Measurements from ENCODE around the gene SAMD4B.
"Not testable (repeated sequence)": the region's sequence is repeated elsewhere in the genome, so short reads cannot be mapped to it uniquely, and the experiment has no call there.

SAMD4B gene

DNA sequence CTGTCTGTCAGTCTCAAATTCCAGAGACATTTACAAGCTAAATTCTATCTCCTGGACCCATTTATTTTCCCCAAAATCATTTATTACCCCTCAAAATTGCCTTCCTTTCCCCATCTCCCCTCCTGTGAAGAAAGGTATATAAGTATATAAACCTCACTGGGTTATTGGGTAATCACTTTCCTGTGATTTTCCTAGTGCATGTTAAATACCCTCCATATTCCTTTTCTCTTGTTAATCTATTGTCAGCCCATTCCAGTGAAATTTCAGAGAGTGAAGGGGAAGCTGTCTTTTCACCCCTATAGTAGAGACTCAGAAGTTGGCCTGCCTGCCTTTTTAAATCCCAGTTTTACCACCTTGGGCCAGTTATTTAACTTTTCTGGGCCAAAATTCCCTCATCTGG, 36.1 kb upstream of the SAMD4B start:
- H3K4me3 ChIP-seq (ENCODE audit: low read length): no peak overlapping the region

DNA sequence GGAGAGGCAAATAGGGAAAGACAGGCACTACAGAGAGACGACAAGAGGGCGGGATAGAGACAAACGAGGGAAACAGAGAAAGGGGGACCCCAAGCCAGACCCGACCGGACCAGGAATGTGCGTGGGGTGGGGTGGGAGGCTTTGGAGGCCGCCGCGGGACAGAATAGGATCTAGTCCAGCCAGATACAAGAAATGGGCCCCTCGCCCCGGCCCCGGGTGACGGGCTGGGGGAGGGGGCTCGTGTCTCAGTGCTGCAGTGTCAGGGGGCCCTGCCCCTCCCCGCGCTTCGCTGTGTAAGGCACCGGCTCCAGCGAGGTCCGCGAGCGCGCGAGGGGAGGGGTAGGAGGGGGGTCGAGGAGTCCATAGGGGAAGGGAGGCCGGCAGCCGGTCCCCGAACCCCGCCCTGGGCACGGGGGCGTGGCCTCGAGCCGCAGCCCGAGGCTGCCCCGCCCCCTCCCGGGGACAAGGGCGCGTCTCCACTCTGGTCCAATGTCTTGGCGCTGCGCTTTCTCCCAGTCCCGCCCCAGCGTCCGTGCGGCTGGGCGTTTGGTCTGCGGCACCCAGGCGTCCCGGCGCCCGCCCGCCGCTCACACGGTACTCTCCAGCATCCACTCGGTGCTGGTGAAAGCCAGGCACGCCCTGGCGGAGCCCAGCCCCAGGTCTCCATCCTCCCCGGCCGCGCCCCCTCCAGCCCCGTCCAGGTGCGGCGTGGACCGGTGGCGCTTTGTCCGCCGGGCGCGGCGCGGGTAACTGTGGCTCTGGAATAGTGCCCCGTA, 35.0 kb upstream of the SAMD4B start:
- TF ChIP-seq ZNF274 (IDR thresholded peaks at IDR 0.05; ENCODE audit: low read depth, low read length): no peak
- H3K4me3 ChIP-seq (ENCODE audit: low read length): no peak overlapping the region

More for the DNA sequence above, 36.1 kb upstream of the SAMD4B start:
- TF ChIP-seq ZNF274 (IDR thresholded peaks at IDR 0.05; ENCODE audit: low read depth, low read length): no peak

- no peak for TF ChIP-seq ZNF274 (IDR thresholded peaks at IDR 0.05; ENCODE audit: low read depth, low read length)
- H3K4me3 ChIP-seq (ENCODE audit: low read length): no peak overlapping the region
Measured at GRCh38 chr19:39307822-39308530, 34.2 kb upstream of the SAMD4B start.

DNA sequence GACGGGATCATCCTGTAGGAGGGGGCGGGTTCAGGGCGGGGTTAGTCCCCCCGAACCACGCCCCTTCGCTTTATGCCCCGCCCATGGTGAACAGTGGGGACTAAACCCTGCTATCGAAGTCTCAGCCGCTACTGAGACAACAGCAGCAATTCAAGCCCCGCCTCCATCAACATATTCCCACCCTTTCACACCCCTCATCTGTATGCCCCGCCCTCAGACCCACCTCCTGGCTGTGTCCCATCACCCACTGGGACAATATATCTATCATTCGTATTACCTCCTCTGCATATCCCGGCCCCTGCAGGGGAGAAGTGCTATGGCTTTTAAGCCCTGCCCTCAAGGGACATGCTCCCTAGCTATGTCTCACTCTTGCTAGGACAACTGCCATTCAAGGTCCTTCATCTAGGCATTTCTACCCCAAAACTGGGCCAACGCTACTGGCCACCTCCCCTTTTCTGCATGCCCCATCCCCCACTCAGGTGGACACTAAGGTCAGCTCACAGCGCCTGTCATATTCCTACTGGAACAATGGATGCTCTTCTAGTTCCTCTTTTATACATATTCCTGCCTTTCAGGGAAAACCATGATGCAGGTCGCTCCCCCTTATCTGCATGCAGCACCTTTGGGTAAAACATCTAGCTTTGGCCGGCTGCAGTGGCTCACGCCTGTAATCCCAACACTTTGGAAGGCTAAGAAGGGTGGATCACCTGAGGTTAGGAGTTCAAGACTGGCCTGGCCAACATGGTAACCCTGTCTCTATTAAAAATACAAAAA, 33.5 kb upstream of the SAMD4B start:
- no peak overlapping the region for H3K4me3 ChIP-seq (ENCODE audit: low read length)
- TF ChIP-seq ZNF274 (IDR thresholded peaks at IDR 0.05; ENCODE audit: low read depth, low read length): no peak

DNA sequence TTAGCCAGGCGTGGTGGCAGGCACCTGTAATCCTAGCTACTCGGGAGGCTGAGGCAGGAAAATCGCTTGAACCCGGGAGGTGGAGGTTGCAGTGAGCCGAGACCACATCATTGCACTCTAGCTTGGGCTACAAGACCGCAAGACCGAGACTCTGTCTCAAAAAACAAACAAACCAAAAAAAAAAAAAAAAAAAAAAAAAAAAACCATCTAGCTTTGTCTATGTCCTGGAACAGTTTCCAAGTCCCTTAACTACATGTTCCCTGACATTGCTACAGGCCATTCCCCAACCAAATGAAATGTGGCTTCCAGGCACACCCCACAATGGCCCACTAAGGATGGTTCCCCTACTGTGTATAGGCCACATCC, 32.9 kb upstream of the SAMD4B start:
- not testable (repeated sequence) for H3K4me3 ChIP-seq (ENCODE audit: low read length)

GRCh38 chr19:39310558-39311311, 31.5 kb upstream of the SAMD4B start:
- no peak overlapping the region for H3K4me3 ChIP-seq (ENCODE audit: low read length)
- no peak for TF ChIP-seq ZNF274 (IDR thresholded peaks at IDR 0.05; ENCODE audit: low read depth, low read length)

GRCh38 chr19:39314016-39314728, 28.0 kb upstream of the SAMD4B start:
- no peak overlapping the region for H3K4me3 ChIP-seq (ENCODE audit: low read length)
- TF ChIP-seq ZNF274 (IDR thresholded peaks at IDR 0.05; ENCODE audit: low read depth, low read length): no peak

GRCh38 chr19:39315933-39316332, 26.3 kb upstream of the SAMD4B start:
- H3K4me3 ChIP-seq (ENCODE audit: low read length): no peak overlapping the region
- no peak for TF ChIP-seq ZNF274 (IDR thresholded peaks at IDR 0.05; ENCODE audit: low read depth, low read length)

GRCh38 chr19:39316627-39317321, 25.4 kb upstream of the SAMD4B start:
- TF ChIP-seq ZNF274 (IDR thresholded peaks at IDR 0.05; ENCODE audit: low read depth, low read length): no peak
- H3K4me3 ChIP-seq (ENCODE audit: low read length): no peak overlapping the region

DNA sequence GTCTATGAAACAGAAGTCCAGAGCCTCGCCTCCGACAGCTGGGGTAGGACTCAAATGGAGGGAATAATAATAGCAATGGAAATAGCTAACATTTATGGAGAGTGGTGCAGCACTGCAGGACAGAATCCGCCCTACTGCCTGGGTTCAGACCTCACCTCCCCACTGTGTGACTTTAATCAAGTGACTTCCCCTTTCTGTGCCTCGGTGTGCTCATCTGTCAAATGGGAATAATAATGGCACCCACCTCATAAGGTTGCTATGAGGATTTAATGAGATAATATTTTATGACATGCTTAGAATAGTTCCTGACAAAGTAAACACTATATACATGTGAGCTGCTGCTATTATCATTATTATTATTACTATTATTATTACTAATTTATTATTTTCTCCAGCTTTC, 24.7 kb upstream of the SAMD4B start:
- TF ChIP-seq ZNF274 (IDR thresholded peaks at IDR 0.05; ENCODE audit: low read depth, low read length): no peak
- no peak overlapping the region for H3K4me3 ChIP-seq (ENCODE audit: low read length)

DNA sequence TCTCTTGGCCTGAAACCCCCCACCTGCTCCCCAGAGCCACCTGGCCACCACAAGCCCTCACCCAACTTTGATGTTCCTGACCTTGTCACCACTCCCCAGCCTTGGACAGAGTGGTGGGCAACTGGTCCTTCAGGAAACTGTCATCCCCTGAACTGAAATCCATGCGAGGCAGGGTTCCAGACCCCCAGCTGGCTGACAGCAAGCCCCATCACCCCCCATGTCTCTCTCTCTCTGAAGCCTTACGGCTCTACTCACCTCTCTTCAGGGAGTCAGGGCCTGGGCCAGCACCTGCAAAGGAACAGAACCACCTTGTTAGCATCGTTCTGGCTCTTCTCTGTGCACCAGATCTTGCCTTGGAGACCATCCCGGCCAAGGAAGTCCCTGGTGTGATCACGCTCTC, 24.1 kb upstream of the SAMD4B start:
- H3K4me3 ChIP-seq (ENCODE audit: low read length): no peak overlapping the region
- no peak for TF ChIP-seq ZNF274 (IDR thresholded peaks at IDR 0.05; ENCODE audit: low read depth, low read length)

- no peak overlapping the region for H3K4me3 ChIP-seq (ENCODE audit: low read length)
- no peak for TF ChIP-seq ZNF274 (IDR thresholded peaks at IDR 0.05; ENCODE audit: low read depth, low read length)
Measured at GRCh38 chr19:39318690-39319089, 23.5 kb upstream of the SAMD4B start.

Data from GM08714 (cell line).